ENCODE data around the gene MAP3K20.

Gene MAP3K20

DNA sequence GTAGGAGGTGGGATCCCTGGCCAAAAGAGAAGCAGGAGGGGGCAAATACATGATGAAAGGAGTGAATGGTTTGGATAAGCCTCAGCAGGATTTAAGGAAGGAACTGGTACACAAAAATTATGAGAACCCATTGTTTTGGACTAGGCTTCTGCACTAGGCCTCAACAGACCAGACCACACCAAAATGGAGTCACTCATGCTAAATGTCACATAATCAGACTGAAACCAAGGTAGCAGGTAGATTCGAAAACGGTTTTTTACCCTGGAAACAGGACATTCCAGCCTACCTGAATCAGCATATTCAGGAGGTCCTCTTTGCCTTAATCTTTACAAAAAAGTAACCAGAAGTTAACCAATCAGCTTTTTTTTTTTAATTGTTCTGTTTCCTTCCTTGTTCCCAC, 229.7 kb downstream of the MAP3K20 start:
- no peak for TF ChIP-seq FOXP2 (optimal IDR thresholded peaks at IDR 0.05; ENCODE audit: borderline replicate concordance, extremely low read depth, extremely low read length, insufficient read depth)

DNA sequence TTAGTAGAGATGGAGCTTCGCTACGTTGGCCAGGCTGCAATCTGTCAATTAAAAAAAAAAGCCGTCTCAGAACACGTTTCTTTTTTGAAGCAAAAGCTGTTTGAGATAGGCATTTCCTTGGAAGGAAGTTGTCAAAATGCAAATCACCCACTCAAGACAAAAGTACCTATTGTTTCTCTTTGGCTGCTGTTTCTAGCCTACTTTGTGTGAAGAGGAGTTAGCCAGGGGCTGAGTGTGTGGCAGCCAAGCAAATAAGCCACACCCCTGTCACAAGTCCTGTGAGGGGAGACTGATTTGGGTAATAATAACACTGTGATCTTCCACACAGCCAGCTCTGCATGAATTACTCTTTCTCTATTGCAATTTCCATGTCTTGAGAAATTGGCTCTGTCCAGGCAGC, 231.6 kb downstream of the MAP3K20 start:
- TF ChIP-seq TAF1 (IDR thresholded peaks at IDR 0.05; ENCODE audit: borderline replicate concordance, insufficient read depth, low read length) (no peak), FOXP2 (optimal IDR thresholded peaks at IDR 0.05; ENCODE audit: borderline replicate concordance, extremely low read depth, extremely low read length, insufficient read depth) (no peak), SIN3A (IDR thresholded peaks at IDR 0.05; ENCODE audit: borderline replicate concordance, insufficient read depth, low read length) (no peak), POLR2AphosphoS5 (IDR thresholded peaks at IDR 0.05; ENCODE audit: low read depth, low read length) (no peak)
- TF ChIP-seq, protein P1, sequence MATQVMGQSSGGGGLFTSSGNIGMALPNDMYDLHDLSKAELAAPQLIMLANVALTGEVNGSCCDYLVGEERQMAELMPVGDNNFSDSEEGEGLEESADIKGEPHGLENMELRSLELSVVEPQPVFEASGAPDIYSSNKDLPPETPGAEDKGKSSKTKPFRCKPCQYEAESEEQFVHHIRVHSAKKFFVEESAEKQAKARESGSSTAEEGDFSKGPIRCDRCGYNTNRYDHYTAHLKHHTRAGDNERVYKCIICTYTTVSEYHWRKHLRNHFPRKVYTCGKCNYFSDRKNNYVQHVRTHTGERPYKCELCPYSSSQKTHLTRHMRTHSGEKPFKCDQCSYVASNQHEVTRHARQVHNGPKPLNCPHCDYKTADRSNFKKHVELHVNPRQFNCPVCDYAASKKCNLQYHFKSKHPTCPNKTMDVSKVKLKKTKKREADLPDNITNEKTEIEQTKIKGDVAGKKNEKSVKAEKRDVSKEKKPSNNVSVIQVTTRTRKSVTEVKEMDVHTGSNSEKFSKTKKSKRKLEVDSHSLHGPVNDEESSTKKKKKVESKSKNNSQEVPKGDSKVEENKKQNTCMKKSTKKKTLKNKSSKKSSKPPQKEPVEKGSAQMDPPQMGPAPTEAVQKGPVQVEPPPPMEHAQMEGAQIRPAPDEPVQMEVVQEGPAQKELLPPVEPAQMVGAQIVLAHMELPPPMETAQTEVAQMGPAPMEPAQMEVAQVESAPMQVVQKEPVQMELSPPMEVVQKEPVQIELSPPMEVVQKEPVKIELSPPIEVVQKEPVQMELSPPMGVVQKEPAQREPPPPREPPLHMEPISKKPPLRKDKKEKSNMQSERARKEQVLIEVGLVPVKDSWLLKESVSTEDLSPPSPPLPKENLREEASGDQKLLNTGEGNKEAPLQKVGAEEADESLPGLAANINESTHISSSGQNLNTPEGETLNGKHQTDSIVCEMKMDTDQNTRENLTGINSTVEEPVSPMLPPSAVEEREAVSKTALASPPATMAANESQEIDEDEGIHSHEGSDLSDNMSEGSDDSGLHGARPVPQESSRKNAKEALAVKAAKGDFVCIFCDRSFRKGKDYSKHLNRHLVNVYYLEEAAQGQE (IDR thresholded peaks at IDR 0.05; ENCODE audit: insufficient read depth in 1 of 2, low read depth in 2 of 2, low read length in 2 of 2): no peak

DNA sequence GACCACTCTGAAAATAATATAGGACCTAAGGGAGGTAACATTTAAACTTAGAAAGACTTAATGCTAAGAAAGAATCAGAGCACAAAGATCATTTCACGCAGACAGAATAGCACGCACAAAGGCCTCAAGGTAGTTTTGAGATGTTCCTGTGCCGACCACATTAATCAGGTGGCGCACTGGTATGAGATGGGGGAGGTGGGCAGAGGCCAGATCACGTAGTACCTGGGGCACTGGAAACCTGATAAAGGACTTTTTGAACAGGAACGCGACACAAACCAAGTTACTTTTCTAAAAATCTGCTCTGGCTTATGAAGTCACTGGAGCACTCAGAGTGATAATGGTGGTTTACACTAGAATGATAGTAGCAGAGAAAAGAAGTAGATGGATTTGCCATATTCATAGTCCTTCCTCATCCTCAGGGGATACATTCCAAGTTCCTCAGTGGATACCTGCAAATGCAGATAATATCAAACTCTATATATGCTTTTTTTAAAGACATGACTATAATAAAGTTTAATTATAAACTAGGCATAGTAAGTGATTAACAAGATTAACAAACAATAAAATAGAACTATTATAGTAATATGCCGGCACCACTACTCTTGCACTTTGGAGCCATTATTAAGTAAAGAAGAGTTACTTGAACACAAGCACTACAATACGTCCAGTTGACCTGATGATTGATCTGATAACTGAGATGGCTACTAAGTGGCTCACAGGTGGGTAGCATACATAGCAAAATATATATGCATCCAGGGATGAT, 236.4 kb downstream of the MAP3K20 start:
- TF ChIP-seq FOXP2 (optimal IDR thresholded peaks at IDR 0.05; ENCODE audit: borderline replicate concordance, extremely low read depth, extremely low read length, insufficient read depth) (no peak), TAF1 (IDR thresholded peaks at IDR 0.05; ENCODE audit: borderline replicate concordance, insufficient read depth, low read length) (no peak), SIN3A (IDR thresholded peaks at IDR 0.05; ENCODE audit: borderline replicate concordance, insufficient read depth, low read length) (no peak), POLR2AphosphoS5 (IDR thresholded peaks at IDR 0.05; ENCODE audit: low read depth, low read length) (no peak)
- TF ChIP-seq, protein P1 (IDR thresholded peaks at IDR 0.05; ENCODE audit: insufficient read depth in 1 of 2, low read depth in 2 of 2, low read length in 2 of 2): no peak

Data from PFSK-1 (cell line).